Rectal smooth muscle tissue (tissue), 1 donor: ENCODE data around the gene IQSEC3.
A peak's percentile ranks its signal among the peaks of the same experiment; 100 is the strongest.
"Not testable (repeated sequence)": the region's sequence is repeated elsewhere in the genome, so short reads cannot be mapped to it uniquely, and the experiment has no call there.

Source experiments
- H3K27ac ChIP-seq: one replicate; pipeline ENCODE4 v1.7.0; 2013; ENCODE audit warnings: low read depth, low read length, inconsistent platforms
- H3K27me3 ChIP-seq: one replicate; pipeline ENCODE4 v1.7.0; 2013; ENCODE audit warnings: low read length; ENCODE audit not compliant: control insufficient read depth, insufficient read depth
- H3K36me3 ChIP-seq: one replicate; pipeline ENCODE4 v1.7.0; 2013; ENCODE audit warnings: low read length; ENCODE audit not compliant: control insufficient read depth, insufficient read depth
- H3K4me1 ChIP-seq: one replicate; pipeline ENCODE4 v1.7.0; 2013; ENCODE audit warnings: low read length; ENCODE audit not compliant: control insufficient read depth, insufficient read depth
- H3K4me3 ChIP-seq: one replicate; pipeline ENCODE4 v1.7.0; 2013; ENCODE audit warnings: low read length
- H3K9ac ChIP-seq: one replicate; pipeline ENCODE4 v1.7.0; 2013; ENCODE audit warnings: low read length

The IQSEC3 gene

GRCh38 chr12:125566-125965, 59.0 kb downstream of the IQSEC3 start:
- no peaks in the 10 kb centered on the region for H3K4me1 ChIP-seq
- H3K27me3 ChIP-seq = no peaks in the 10 kb centered on the region
- H3K27ac ChIP-seq = no peak overlapping the region
- H3K4me3 ChIP-seq = no peak overlapping the region
- H3K9ac ChIP-seq = no peak overlapping the region
- no peaks in the 10 kb centered on the region for H3K36me3 ChIP-seq

GRCh38 chr12:128079-128478, 61.5 kb downstream of the IQSEC3 start:
- Histone ChIP-seq H3K36me3 (no peaks in the 10 kb centered on the region), H3K4me3 (no peak overlapping the region), H3K4me1 (no peaks in the 10 kb centered on the region), H3K9ac (no peak overlapping the region), H3K27me3 (no peaks in the 10 kb centered on the region), H3K27ac (no peak overlapping the region)

GRCh38 chr12:129001-129400, 62.4 kb downstream of the IQSEC3 start:
- Histone ChIP-seq H3K9ac (no peak overlapping the region), H3K27me3 (no peaks in the 10 kb centered on the region), H3K4me1 (no peaks in the 10 kb centered on the region), H3K27ac (no peak overlapping the region), H3K36me3 (no peaks in the 10 kb centered on the region), H3K4me3 (no peak overlapping the region)

GRCh38 chr12:130519-130918, 64.0 kb downstream of the IQSEC3 start:
- H3K27me3 ChIP-seq = no peaks in the 10 kb centered on the region
- H3K9ac ChIP-seq = no peak overlapping the region
- no peaks in the 10 kb centered on the region for H3K36me3 ChIP-seq
- H3K4me1 ChIP-seq = no peaks in the 10 kb centered on the region
- H3K27ac ChIP-seq = no peak overlapping the region
- H3K4me3 ChIP-seq = no peak overlapping the region

GRCh38 chr12:131008-131407, 64.4 kb downstream of the IQSEC3 start:
- H3K27me3 ChIP-seq = no peaks in the 10 kb centered on the region

GRCh38 chr12:131732-132495, 65.3 kb downstream of the IQSEC3 start:
- H3K27me3 ChIP-seq = no peaks in the 10 kb centered on the region
- no peak overlapping the region for H3K4me3 ChIP-seq
- H3K4me1 ChIP-seq = no peaks in the 10 kb centered on the region
- H3K27ac ChIP-seq = no peak overlapping the region
- no peaks in the 10 kb centered on the region for H3K36me3 ChIP-seq
- no peak overlapping the region for H3K9ac ChIP-seq

More at GRCh38 chr12:131008-131407, 64.4 kb downstream of the IQSEC3 start:
- H3K27ac ChIP-seq = no peak overlapping the region
- H3K36me3 ChIP-seq = no peaks in the 10 kb centered on the region
- no peak overlapping the region for H3K9ac ChIP-seq
- no peak overlapping the region for H3K4me3 ChIP-seq
- H3K4me1 ChIP-seq = no peaks in the 10 kb centered on the region

- not testable (repeated sequence) for H3K4me3 ChIP-seq, H3K27ac ChIP-seq, H3K4me1 ChIP-seq, H3K36me3 ChIP-seq, H3K27me3 ChIP-seq, H3K9ac ChIP-seq
Observed at GRCh38 chr12:133616-134232, 67.2 kb downstream of the IQSEC3 start.

- Histone ChIP-seq H3K36me3 (no peaks in the 10 kb centered on the region), H3K27me3 (no peaks in the 10 kb centered on the region), H3K4me3 (no peak overlapping the region), H3K4me1 (no peaks in the 10 kb centered on the region), H3K9ac (no peak overlapping the region), H3K27ac (no peak overlapping the region)
Observed at GRCh38 chr12:135138-135537, 68.6 kb downstream of the IQSEC3 start.

GRCh38 chr12:138171-138897, 71.8 kb downstream of the IQSEC3 start:
- Histone ChIP-seq H3K4me1 (no peaks in the 10 kb centered on the region), H3K4me3 (no peak overlapping the region), H3K36me3 (no peaks in the 10 kb centered on the region), H3K9ac (no peak overlapping the region), H3K27me3 (no peaks in the 10 kb centered on the region), H3K27ac (no peak overlapping the region)

GRCh38 chr12:138898-139534, 72.4 kb downstream of the IQSEC3 start:
- Histone ChIP-seq H3K4me3 (peak overlapping the region; percentile 35), H3K9ac (no peak overlapping the region), H3K36me3 (no peaks in the 10 kb centered on the region), H3K4me1 (no peaks in the 10 kb centered on the region), H3K27ac (no peak overlapping the region), H3K27me3 (no peaks in the 10 kb centered on the region)

GRCh38 chr12:139585-139984, 73.0 kb downstream of the IQSEC3 start:
- Histone ChIP-seq H3K27ac (no peak overlapping the region), H3K4me3 (peak overlapping the region; percentile 30), H3K4me1 (no peaks in the 10 kb centered on the region), H3K36me3 (no peaks in the 10 kb centered on the region), H3K9ac (no peak overlapping the region), H3K27me3 (no peaks in the 10 kb centered on the region)

- Histone ChIP-seq H3K27me3 (no peaks in the 10 kb centered on the region), H3K27ac (no peak overlapping the region), H3K36me3 (no peaks in the 10 kb centered on the region), H3K4me1 (no peaks in the 10 kb centered on the region), H3K9ac (no peak overlapping the region), H3K4me3 (peak overlapping the region; percentile 30)
Observed at GRCh38 chr12:140162-140561, 73.6 kb downstream of the IQSEC3 start.
